Measurements from ENCODE around the gene POU2AF3.
"Not testable (repeated sequence)": the region's sequence is repeated elsewhere in the genome, so short reads cannot be mapped to it uniquely, and the experiment has no call there.

POU2AF3 gene

DNA sequence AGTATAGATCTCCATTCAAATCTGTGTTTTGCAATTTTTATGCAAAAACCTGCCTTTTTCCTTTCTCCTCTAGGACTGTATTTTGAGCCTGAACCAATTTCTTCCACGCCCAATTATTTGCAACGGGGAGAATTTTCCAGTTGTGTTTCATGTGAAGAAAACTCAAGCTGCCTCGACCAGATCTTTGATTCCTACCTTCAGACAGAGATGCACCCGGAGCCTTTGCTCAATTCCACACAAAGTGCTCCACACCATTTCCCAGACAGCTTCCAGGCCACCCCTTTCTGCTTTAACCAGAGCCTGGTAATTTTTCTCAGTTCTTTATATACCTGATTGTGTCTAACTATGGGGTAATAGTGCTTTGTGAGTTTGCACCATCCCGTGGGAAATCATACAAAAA lies 8.0 kb downstream of the POU2AF3 start:
- no peak overlapping the region for H3K27ac Mint-ChIP-seq
- no peak for DNase-seq (ENCODE audit: low spot score)
- no peaks in the 10 kb centered on the region for H3K4me1 Mint-ChIP-seq (ENCODE audit: low read depth)

GRCh38 chr11:111307472-111308108 lies 9.2 kb downstream of the POU2AF3 start:
- Mint-ChIP-seq H3K9me3 (no peaks in the 10 kb centered on the region), H3K4me3 (no peak overlapping the region), H3K27ac (no peak overlapping the region), H3K36me3 (ENCODE audit: low read depth) (no peaks in the 10 kb centered on the region), H3K4me1 (ENCODE audit: low read depth) (no peaks in the 10 kb centered on the region), H3K27me3 (ENCODE audit: low read depth) (peaks cover 39% of the 10 kb centered on the region)
- DNase-seq (ENCODE audit: low spot score): no peak

More for the DNA sequence above, 8.0 kb downstream of the POU2AF3 start:
- no peaks in the 10 kb centered on the region for H3K9me3 Mint-ChIP-seq
- H3K36me3 Mint-ChIP-seq (ENCODE audit: low read depth): no peaks in the 10 kb centered on the region
- no peak overlapping the region for H3K4me3 Mint-ChIP-seq
- H3K27me3 Mint-ChIP-seq (ENCODE audit: low read depth): peaks cover 49% of the 10 kb centered on the region

- no peak overlapping the region for H3K27ac Mint-ChIP-seq
- H3K4me1 Mint-ChIP-seq (ENCODE audit: low read depth): no peaks in the 10 kb centered on the region
- H3K36me3 Mint-ChIP-seq (ENCODE audit: low read depth): no peaks in the 10 kb centered on the region
- no peaks in the 10 kb centered on the region for H3K9me3 Mint-ChIP-seq
- H3K27me3 Mint-ChIP-seq (ENCODE audit: low read depth): peaks cover 37% of the 10 kb centered on the region
- no peak for DNase-seq (ENCODE audit: low spot score)
- no peak overlapping the region for H3K4me3 Mint-ChIP-seq
Observed at GRCh38 chr11:111308140-111308539, 9.8 kb downstream of the POU2AF3 start.

DNA sequence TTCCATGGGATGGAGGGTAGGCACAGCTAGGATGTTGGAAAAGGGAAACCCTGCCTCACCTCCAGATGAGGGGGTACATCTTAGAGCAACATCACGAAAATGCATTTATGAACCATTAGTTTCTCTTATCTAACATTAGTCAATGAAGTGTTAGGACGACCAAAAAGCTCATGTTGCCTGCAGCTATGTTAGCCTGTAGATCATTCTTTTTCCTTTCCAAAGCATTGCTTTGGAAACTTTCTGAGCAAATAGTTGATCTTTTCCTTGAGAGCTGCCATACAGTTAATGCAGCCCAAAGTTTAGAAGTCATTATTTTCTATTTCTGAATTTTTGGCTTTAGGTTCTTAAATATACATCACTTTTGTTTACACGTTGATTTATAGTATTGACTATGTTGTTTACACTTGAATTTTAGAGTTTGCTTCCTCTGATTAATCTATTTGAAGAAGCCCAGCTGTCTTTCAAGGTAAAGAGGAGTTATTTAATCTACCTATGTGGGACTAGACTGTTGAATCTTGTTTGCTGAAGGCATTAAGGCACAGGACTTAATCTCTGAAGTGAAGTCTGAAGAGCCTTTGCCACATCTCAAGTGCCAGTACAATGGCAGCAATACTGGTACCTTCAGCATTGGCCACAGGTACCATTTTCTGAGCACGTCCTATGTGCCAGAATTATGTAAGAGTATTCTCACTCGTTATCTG lies 11.0 kb downstream of the POU2AF3 start:
- no peak for DNase-seq (ENCODE audit: low spot score)
- H3K27me3 Mint-ChIP-seq (ENCODE audit: low read depth): peaks cover 37% of the 10 kb centered on the region
- H3K4me3 Mint-ChIP-seq: no peak overlapping the region
- no peaks in the 10 kb centered on the region for H3K36me3 Mint-ChIP-seq (ENCODE audit: low read depth)
- no peaks in the 10 kb centered on the region for H3K4me1 Mint-ChIP-seq (ENCODE audit: low read depth)
- no peaks in the 10 kb centered on the region for H3K9me3 Mint-ChIP-seq
- H3K27ac Mint-ChIP-seq: no peak overlapping the region

DNA sequence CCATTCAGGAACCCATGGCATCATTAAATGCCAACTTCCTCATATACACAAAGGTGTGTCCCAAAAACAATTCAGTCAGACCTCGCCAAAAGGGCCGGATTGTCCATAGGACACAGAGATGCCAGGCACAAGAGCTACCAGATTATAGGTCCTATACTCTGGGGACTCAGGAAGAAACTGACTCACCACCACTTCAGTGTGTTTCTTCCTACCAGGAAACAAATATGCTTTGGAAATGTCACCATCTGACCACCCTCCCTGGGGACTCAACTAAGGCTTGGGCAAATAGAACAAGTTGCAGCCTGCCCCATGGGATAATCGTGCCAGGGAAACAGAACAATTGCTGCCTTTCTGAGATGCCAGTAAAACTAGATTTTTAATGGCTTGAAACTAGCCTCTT lies 11.7 kb downstream of the POU2AF3 start:
- Mint-ChIP-seq H3K27me3 (ENCODE audit: low read depth) (peaks cover 34% of the 10 kb centered on the region), H3K27ac (no peak overlapping the region), H3K9me3 (no peaks in the 10 kb centered on the region), H3K4me3 (no peak overlapping the region), H3K36me3 (ENCODE audit: low read depth) (no peaks in the 10 kb centered on the region), H3K4me1 (ENCODE audit: low read depth) (no peaks in the 10 kb centered on the region)
- no peak for DNase-seq (ENCODE audit: low spot score)

DNA sequence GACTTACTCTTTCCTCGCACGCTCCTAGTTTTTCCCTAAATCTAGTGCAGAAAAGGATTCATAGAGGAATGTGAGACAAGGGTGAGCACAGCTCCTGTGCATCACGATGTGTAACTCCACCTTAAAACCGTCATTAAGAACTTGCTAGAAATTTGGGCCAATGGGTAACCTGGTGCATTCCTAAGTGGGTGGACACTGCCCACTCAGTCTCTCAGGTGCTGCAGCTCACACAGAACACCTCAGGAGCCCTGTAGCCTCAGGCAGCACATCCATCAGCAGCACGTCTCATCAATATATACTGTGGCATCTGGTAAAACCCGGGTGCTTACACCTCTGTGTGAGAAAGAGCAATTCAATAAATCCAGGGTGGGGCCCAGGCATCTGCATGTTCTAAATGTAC lies 12.4 kb downstream of the POU2AF3 start:
- Mint-ChIP-seq H3K27me3 (ENCODE audit: low read depth) (peaks cover 28% of the 10 kb centered on the region), H3K36me3 (ENCODE audit: low read depth) (no peaks in the 10 kb centered on the region), H3K27ac (no peak overlapping the region), H3K4me3 (no peak overlapping the region), H3K4me1 (ENCODE audit: low read depth) (no peaks in the 10 kb centered on the region), H3K9me3 (no peaks in the 10 kb centered on the region)
- no peak for DNase-seq (ENCODE audit: low spot score)

DNA sequence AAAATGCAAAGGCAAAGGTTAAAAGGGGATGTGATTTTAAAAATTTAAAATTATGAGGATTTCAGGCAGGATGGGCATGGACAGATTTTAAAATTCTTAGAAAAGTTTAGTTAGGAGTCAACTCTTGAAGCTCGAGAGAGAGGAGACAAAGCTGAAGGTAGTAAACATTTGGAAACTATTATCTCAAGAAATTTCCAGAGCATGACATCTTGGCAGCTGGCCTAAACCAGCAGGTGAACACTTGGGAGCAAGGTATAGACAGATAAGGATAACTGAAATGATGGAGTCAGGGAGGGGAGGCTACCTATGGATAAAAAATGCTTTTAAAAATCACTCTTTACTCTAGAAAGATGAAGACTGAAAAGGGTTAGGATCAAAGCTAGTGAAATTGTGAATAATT lies 13.7 kb downstream of the POU2AF3 start:
- H3K4me1 Mint-ChIP-seq (ENCODE audit: low read depth): no peaks in the 10 kb centered on the region
- H3K27me3 Mint-ChIP-seq (ENCODE audit: low read depth): peaks cover 27% of the 10 kb centered on the region

DNA sequence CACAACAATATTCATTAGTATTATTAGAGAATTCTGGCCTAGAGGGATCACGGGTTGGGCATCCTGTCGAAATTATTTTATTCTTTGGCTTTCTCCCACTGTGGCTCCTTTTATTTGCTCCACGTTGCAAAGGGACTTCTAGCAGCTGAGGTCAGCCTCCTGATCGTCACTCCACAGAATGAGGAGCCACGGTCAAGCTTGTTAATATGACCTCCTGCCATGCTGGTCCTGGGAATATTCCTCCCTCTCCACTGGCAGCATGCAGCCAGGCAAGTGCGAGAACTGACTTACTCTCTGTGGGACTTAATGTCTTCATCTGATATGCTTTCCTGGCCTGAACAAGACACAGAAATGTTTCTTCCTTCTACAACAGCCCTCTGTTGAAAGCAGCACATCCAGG lies 20.9 kb downstream of the POU2AF3 start:
- Mint-ChIP-seq H3K9me3 (no peaks in the 10 kb centered on the region), H3K27ac (no peak overlapping the region), H3K4me3 (no peak overlapping the region), H3K4me1 (ENCODE audit: low read depth) (no peaks in the 10 kb centered on the region), H3K36me3 (ENCODE audit: low read depth) (no peaks in the 10 kb centered on the region), H3K27me3 (ENCODE audit: low read depth) (peaks cover 20% of the 10 kb centered on the region)
- no peak for DNase-seq (ENCODE audit: low spot score)

More for the DNA sequence above, 13.7 kb downstream of the POU2AF3 start:
- Mint-ChIP-seq H3K36me3 (ENCODE audit: low read depth) (no peaks in the 10 kb centered on the region), H3K4me3 (no peak overlapping the region), H3K27ac (no peak overlapping the region), H3K9me3 (no peaks in the 10 kb centered on the region)
- DNase-seq (ENCODE audit: low spot score): no peak

DNA sequence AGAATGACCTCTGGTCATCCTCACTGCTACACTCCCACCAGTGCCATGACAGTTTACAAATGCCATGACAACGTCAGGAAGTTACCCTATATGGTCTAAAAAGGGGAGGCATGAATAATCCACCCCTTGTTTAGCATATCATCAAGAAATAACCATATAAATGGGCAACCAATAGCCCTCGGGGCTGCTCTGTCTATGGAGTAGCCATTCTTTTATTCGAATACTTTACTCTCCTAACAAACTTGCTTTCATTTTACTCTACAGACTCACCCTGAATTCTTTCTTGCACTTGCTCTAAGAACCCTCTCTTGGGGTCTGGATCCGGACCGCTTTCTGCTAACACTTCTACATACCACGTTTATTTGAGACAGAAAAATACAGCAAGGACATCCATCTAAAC lies 21.9 kb downstream of the POU2AF3 start:
- not testable (repeated sequence) for H3K9me3 Mint-ChIP-seq

GRCh38 chr11:111320728-111321568 lies 22.6 kb downstream of the POU2AF3 start:
- Mint-ChIP-seq H3K36me3 (ENCODE audit: low read depth) (no peaks in the 10 kb centered on the region), H3K9me3 (no peaks in the 10 kb centered on the region), H3K27me3 (ENCODE audit: low read depth) (peaks cover 15% of the 10 kb centered on the region), H3K4me3 (no peak overlapping the region), H3K4me1 (ENCODE audit: low read depth) (no peaks in the 10 kb centered on the region), H3K27ac (no peak overlapping the region)
- no peak for DNase-seq (ENCODE audit: low spot score)

More for the DNA sequence above, 21.9 kb downstream of the POU2AF3 start:
- DNase-seq (ENCODE audit: low spot score); H3K36me3 Mint-ChIP-seq (ENCODE audit: low read depth); H3K27ac Mint-ChIP-seq; H3K4me3 Mint-ChIP-seq; H3K4me1 Mint-ChIP-seq (ENCODE audit: low read depth): not testable (repeated sequence)
- peaks cover 18% of the 10 kb centered on the region for H3K27me3 Mint-ChIP-seq (ENCODE audit: low read depth)

- no peak overlapping the region for H3K4me3 Mint-ChIP-seq
- H3K9me3 Mint-ChIP-seq: no peaks in the 10 kb centered on the region
- no peak overlapping the region for H3K27ac Mint-ChIP-seq
- peaks cover 6% of the 10 kb centered on the region for H3K27me3 Mint-ChIP-seq (ENCODE audit: low read depth)
- no peaks in the 10 kb centered on the region for H3K4me1 Mint-ChIP-seq (ENCODE audit: low read depth)
- no peaks in the 10 kb centered on the region for H3K36me3 Mint-ChIP-seq (ENCODE audit: low read depth)
- no peak for DNase-seq (ENCODE audit: low spot score)
Observed at GRCh38 chr11:111322534-111322933, 24.2 kb downstream of the POU2AF3 start.

GRCh38 chr11:111324277-111324720 lies 26.0 kb downstream of the POU2AF3 start:
- Mint-ChIP-seq H3K27ac (no peak overlapping the region), H3K4me3 (no peak overlapping the region), H3K9me3 (no peaks in the 10 kb centered on the region), H3K4me1 (ENCODE audit: low read depth) (no peaks in the 10 kb centered on the region), H3K27me3 (ENCODE audit: low read depth) (peaks cover 3% of the 10 kb centered on the region), H3K36me3 (ENCODE audit: low read depth) (no peaks in the 10 kb centered on the region)
- no peak for DNase-seq (ENCODE audit: low spot score)

- Mint-ChIP-seq H3K9me3 (no peaks in the 10 kb centered on the region), H3K4me1 (ENCODE audit: low read depth) (no peaks in the 10 kb centered on the region), H3K36me3 (ENCODE audit: low read depth) (no peaks in the 10 kb centered on the region), H3K4me3 (no peak overlapping the region), H3K27ac (no peak overlapping the region), H3K27me3 (ENCODE audit: low read depth) (peaks cover 3% of the 10 kb centered on the region)
- no peak for DNase-seq (ENCODE audit: low spot score)
Observed at GRCh38 chr11:111325259-111325658, 26.9 kb downstream of the POU2AF3 start.

GRCh38 chr11:111326824-111327223 lies 28.5 kb downstream of the POU2AF3 start:
- DNase-seq (ENCODE audit: low spot score): no peak
- no peaks in the 10 kb centered on the region for H3K4me1 Mint-ChIP-seq (ENCODE audit: low read depth)
- H3K36me3 Mint-ChIP-seq (ENCODE audit: low read depth): no peaks in the 10 kb centered on the region
- no peak overlapping the region for H3K4me3 Mint-ChIP-seq
- H3K27ac Mint-ChIP-seq: no peak overlapping the region
- peaks cover 1% of the 10 kb centered on the region for H3K27me3 Mint-ChIP-seq (ENCODE audit: low read depth)
- H3K9me3 Mint-ChIP-seq: no peaks in the 10 kb centered on the region
